Brain microvascular endothelial cell (primary cell): ENCODE measurements around the gene CPVL.

Experiments used
- DNase-seq: peaks from one replicate; pipeline ENCODE4 v3.0.0-alpha.2; 2020
- H3K27ac ChIP-seq: fragments of 250-450 bp; sonication (Bioruptor Pico); 2 replicates; pipeline ENCODE4 v1.5.1; 2020; ENCODE audit warnings: mild to moderate bottlenecking, moderate library complexity
- H3K27me3 ChIP-seq: fragments of 250-450 bp; sonication (Bioruptor Pico); replicated peaks from 2 replicates; pipeline ENCODE4 v1.5.1; 2020; ENCODE audit warnings: mild to moderate bottlenecking
- H3K36me3 ChIP-seq: fragments of 250-450 bp; sonication (Bioruptor Pico); replicated peaks from 2 replicates; pipeline ENCODE4 v1.5.1; 2020; ENCODE audit warnings: mild to moderate bottlenecking
- H3K4me3 ChIP-seq: 2 replicates; pipeline ENCODE4 v1.5.1; 2011; ENCODE audit warnings: low read depth, mild to moderate bottlenecking, control low read depth, low read length, moderate library complexity
- in situ Hi-C: cut with HindIII; loops from 2 replicates; pipeline ENCODE4 v1.10.0; 2017; ENCODE audit warnings: low sequenced_read_pairs, low pct_ligation_motif_present
- TF ChIP-seq, protein P1 (sequence below): IDR thresholded peaks from 2 replicates; pipeline ENCODE4 v1.5.1; 2011; ENCODE audit warnings: low read depth, mild to moderate bottlenecking, moderate library complexity, low read length, control low read depth, inconsistent platforms; ENCODE audit errors: missing control alignments

The CPVL gene

DNA sequence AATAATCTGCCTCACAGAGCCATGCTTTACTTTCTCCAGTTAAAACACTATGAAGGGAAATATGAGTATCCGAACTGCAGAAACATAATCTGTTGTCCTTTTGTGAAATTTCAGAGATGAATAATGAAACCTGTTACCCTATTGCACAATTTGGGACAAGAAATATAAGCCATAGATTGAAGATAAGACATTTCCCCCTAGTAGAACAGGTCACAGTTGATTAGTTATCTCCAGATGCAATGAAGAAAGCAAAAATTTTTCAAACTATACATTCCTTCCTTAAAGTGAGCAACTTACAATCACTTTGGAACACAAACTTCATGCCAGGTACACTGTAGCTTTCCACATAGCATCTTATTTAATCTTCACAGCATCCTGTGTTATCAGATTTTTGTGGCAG is 46.0 kb upstream of the CPVL start:
- H3K27me3 ChIP-seq, result peaks cover 36% of the 10 kb centered on the region
- no peak for DNase-seq
- H3K36me3 ChIP-seq, result no peaks in the 10 kb centered on the region
- in situ Hi-C loops, result no loop called here
- TF ChIP-seq, protein P1, sequence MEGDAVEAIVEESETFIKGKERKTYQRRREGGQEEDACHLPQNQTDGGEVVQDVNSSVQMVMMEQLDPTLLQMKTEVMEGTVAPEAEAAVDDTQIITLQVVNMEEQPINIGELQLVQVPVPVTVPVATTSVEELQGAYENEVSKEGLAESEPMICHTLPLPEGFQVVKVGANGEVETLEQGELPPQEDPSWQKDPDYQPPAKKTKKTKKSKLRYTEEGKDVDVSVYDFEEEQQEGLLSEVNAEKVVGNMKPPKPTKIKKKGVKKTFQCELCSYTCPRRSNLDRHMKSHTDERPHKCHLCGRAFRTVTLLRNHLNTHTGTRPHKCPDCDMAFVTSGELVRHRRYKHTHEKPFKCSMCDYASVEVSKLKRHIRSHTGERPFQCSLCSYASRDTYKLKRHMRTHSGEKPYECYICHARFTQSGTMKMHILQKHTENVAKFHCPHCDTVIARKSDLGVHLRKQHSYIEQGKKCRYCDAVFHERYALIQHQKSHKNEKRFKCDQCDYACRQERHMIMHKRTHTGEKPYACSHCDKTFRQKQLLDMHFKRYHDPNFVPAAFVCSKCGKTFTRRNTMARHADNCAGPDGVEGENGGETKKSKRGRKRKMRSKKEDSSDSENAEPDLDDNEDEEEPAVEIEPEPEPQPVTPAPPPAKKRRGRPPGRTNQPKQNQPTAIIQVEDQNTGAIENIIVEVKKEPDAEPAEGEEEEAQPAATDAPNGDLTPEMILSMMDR, result no peak
- H3K4me3 ChIP-seq, result no peak overlapping the region
- no peak overlapping the region for H3K27ac ChIP-seq

GRCh38 chr7:29190349-29191045 is 44.2 kb upstream of the CPVL start:
- TF ChIP-seq, protein P1, result no peak
- Histone ChIP-seq H3K36me3 (no peaks in the 10 kb centered on the region), H3K27ac (no peak overlapping the region), H3K4me3 (no peak overlapping the region), H3K27me3 (peaks cover 25% of the 10 kb centered on the region)
- in situ Hi-C loops, result no loop called here
- DNase-seq, result no peak

- DNase-seq, result peak; percentile 9
- Histone ChIP-seq H3K36me3 (no peaks in the 10 kb centered on the region), H3K27me3 (peaks cover 18% of the 10 kb centered on the region), H3K27ac (no peak overlapping the region), H3K4me3 (no peak overlapping the region)
- in situ Hi-C loops, result no loop called here
- TF ChIP-seq, protein P1, result peak; percentile 95
Observed at GRCh38 chr7:29189743-29190201, 43.4 kb upstream of the CPVL start.

GRCh38 chr7:29185613-29186012 is 39.3 kb upstream of the CPVL start:
- Histone ChIP-seq H3K4me3 (no peak overlapping the region), H3K27ac (no peak overlapping the region), H3K27me3 (no peaks in the 10 kb centered on the region), H3K36me3 (no peaks in the 10 kb centered on the region)
- TF ChIP-seq, protein P1, result no peak
- DNase-seq, result no peak
- in situ Hi-C loops, result no loop called here

GRCh38 chr7:29184599-29184998 is 38.3 kb upstream of the CPVL start:
- no peak for DNase-seq
- in situ Hi-C loops, result no loop called here
- H3K4me3 ChIP-seq, result no peak overlapping the region
- no peaks in the 10 kb centered on the region for H3K27me3 ChIP-seq
- TF ChIP-seq, protein P1, result no peak
- H3K27ac ChIP-seq, result no peak overlapping the region
- H3K36me3 ChIP-seq, result no peaks in the 10 kb centered on the region

- no peak overlapping the region for H3K4me3 ChIP-seq
- H3K36me3 ChIP-seq, result no peaks in the 10 kb centered on the region
- TF ChIP-seq, protein P1, result no peak
- in situ Hi-C loops, result no loop called here
- no peak overlapping the region for H3K27ac ChIP-seq
- no peaks in the 10 kb centered on the region for H3K27me3 ChIP-seq
- no peak for DNase-seq
Observed at GRCh38 chr7:29179115-29179514, 32.8 kb upstream of the CPVL start.
